Neural cell (in vitro differentiated cells): ENCODE data around the gene PHF21B.

Experiments used
- EZH2 ChIP-seq: fragments of 200-600, 300-800 bp; shearing (Covaris generic), sonication (generic); IDR thresholded peaks from 2 replicates; pipeline ENCODE4 v1.6.1; 2014; ENCODE audit warnings: antibody characterized with exemption, low read length, borderline replicate concordance, mild to moderate bottlenecking; ENCODE audit not compliant: insufficient read depth, poor library complexity, severe bottlenecking
- RAD21 ChIP-seq: fragments of 450-650 bp; conservative IDR thresholded peaks from 2 replicates; pipeline ENCODE4 v1.6.1; 2014; ENCODE audit warnings: antibody characterized with exemption, mild to moderate bottlenecking, moderate library complexity
- SMC3 ChIP-seq: fragments of 450-650 bp; conservative IDR thresholded peaks from 2 replicates; pipeline ENCODE4 v1.6.1; 2014; ENCODE audit warnings: antibody characterized with exemption, mild to moderate bottlenecking, moderate library complexity; ENCODE audit not compliant: poor library complexity
- TAF1 ChIP-seq: IDR thresholded peaks from 2 replicates; pipeline ENCODE4 v1.6.1; 2012; ENCODE audit warnings: low read depth
- TF ChIP-seq, protein P1 (sequence below): fragments of 450-650 bp; IDR thresholded peaks from 2 replicates; pipeline ENCODE4 v1.5.1; 2014; ENCODE audit warnings: antibody characterized with exemption, mild to moderate bottlenecking, moderate library complexity; ENCODE audit not compliant: poor library complexity, severe bottlenecking

DNA sequence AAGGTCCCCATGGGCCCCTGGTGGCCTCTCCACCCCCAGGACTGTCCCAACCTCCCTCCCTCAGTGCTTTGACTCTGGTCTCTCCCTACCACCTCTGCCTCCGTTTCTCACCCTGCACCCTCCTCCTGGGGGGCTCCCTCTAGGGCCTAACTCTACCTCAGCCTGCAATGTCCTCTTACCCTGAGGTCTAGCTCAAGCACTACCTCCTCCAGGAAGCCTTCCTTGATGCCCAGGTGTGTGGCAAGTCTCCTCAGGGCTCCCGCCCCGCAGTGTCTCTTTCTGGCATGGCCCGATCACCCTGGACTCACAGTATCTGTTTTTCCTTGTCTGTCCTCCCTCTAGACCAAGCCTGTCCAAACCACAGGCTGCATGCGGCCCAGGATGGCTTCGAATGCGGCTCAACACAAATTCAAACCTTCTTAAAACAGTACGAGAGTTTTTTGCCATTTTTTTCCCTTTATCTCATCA, 90.8 kb downstream of the PHF21B start:
- TF ChIP-seq, protein P1, sequence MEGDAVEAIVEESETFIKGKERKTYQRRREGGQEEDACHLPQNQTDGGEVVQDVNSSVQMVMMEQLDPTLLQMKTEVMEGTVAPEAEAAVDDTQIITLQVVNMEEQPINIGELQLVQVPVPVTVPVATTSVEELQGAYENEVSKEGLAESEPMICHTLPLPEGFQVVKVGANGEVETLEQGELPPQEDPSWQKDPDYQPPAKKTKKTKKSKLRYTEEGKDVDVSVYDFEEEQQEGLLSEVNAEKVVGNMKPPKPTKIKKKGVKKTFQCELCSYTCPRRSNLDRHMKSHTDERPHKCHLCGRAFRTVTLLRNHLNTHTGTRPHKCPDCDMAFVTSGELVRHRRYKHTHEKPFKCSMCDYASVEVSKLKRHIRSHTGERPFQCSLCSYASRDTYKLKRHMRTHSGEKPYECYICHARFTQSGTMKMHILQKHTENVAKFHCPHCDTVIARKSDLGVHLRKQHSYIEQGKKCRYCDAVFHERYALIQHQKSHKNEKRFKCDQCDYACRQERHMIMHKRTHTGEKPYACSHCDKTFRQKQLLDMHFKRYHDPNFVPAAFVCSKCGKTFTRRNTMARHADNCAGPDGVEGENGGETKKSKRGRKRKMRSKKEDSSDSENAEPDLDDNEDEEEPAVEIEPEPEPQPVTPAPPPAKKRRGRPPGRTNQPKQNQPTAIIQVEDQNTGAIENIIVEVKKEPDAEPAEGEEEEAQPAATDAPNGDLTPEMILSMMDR = no peak
- TF ChIP-seq RAD21 (no peak), SMC3 (no peak), TAF1 (no peak), EZH2 (no peak)
